ENCODE measurements around the gene C15orf40.
"Not testable (repeated sequence)": the region's sequence is repeated elsewhere in the genome, so short reads cannot be mapped to it uniquely, and the experiment has no call there.

C15orf40 gene

DNA sequence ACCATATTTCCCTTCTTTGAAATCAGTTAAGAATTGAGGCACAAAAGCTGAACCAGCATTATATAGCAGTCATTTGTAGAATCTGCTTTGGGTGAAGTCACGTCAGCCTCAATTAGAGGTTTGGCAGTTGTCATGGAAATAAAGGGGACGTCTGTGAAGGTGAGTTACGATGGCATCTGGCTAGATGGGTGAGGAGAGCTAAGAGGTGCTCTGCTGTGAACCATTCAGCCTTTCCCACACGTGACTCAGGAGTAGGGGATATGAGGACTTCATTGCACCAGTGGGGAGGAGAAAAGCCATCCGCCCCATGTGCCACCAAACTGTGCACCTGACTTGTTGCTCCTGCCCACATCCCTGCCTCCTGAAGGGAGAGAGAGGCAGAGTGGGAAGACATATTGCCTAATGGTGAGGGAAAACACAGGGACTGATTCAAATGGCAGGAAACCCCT is 2.8 kb upstream of the C15orf40 start:
- Histone ChIP-seq H2AFZ (ENCODE audit: low read depth, low read length) (no peak overlapping the region), H3K4me3 (ENCODE audit: low read length) (no peak overlapping the region), H3K27me3 (ENCODE audit: insufficient read depth, low read length) (no peaks in the 10 kb centered on the region), H3K36me3 (ENCODE audit: insufficient read depth, low read length) (peaks cover 31% of the 10 kb centered on the region), H3K9me3 (ENCODE audit: low read length) (no peaks in the 10 kb centered on the region), H3K4me1 (ENCODE audit: insufficient read depth, low read length) (peaks cover 22% of the 10 kb centered on the region)

DNA sequence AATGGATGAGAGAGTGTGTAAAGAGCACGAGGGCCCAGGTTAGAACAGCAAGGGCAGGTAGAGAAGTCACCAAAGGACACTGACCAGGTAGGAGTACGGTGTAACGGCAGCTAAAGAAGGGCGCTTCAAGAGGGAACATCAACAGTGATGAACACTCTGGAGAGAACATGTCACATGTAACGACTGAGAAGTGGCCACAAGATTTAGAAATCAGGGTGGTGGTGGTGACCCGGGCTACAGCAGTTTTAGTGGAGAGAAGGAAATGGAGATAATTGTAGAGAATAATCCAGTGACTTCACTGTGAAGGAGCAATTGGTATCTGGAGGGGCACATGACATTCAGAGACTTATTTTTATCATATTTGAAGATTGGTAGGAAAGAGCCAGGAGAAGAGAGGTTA is 1.2 kb upstream of the C15orf40 start:
- no peak overlapping the region for H2AFZ ChIP-seq (ENCODE audit: low read depth, low read length)
- H3K4me1 ChIP-seq (ENCODE audit: insufficient read depth, low read length) = peaks cover 22% of the 10 kb centered on the region
- H3K27me3 ChIP-seq (ENCODE audit: insufficient read depth, low read length) = no peaks in the 10 kb centered on the region
- H3K9me3 ChIP-seq (ENCODE audit: low read length) = no peaks in the 10 kb centered on the region
- peaks cover 27% of the 10 kb centered on the region for H3K36me3 ChIP-seq (ENCODE audit: insufficient read depth, low read length)
- no peak overlapping the region for H3K4me3 ChIP-seq (ENCODE audit: low read length)

DNA sequence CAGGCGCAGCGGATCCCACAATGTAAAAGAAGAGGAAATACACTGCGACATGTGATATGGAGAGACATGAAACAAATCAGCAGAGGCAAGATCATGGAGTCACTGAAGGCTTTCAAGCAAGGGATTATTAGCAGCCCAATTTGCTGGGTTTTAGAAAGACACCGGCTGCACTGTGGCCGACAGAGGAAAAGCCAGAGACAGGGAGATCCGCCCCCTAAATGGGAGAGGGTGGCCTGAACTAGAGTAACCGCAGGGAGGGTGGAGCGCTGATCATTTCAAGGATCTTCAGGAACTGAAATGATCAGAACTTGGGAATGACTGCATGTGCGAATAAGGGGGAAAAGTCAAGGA is 612 bp upstream of the C15orf40 start:
- Histone ChIP-seq H3K4me3 (ENCODE audit: low read length) (peak overlapping the region; percentile 85), H3K4me1 (ENCODE audit: insufficient read depth, low read length) (peaks cover 22% of the 10 kb centered on the region), H3K9me3 (ENCODE audit: low read length) (no peaks in the 10 kb centered on the region), H3K27me3 (ENCODE audit: insufficient read depth, low read length) (no peaks in the 10 kb centered on the region), H2AFZ (ENCODE audit: low read depth, low read length) (peak overlapping the region; percentile 24), H3K36me3 (ENCODE audit: insufficient read depth, low read length) (peaks cover 23% of the 10 kb centered on the region)

DNA sequence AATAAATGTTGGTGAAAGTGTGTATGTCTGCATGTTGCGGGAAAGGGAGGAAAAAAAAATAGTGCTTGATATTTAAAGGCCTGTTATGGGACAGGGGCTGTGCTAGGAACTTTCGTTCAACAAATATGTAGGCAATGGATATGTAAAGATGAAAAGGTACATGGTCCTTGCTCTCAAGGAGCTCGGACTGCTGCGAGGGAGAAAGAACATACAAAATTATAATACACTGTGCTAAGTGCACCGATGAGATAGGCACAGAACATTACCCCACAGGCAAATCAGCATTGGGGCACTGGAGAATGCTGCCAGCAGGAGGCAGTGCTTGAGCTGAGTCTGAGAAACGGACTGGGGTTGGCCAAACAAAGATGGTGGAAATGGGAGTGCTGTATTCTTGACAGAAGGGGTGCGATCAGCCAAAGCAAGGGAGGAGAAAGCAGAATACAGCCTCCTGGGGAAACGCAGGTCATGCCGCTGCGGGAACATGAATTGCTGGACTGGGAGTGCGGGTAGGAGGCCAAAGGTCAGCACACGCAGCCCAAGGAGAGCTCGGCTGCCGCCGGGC is 649 bp downstream of the C15orf40 start:
- peaks cover 22% of the 10 kb centered on the region for H3K4me1 ChIP-seq (ENCODE audit: insufficient read depth, low read length)
- peak overlapping the region; percentile 85 for H3K4me3 ChIP-seq (ENCODE audit: low read length)
- peaks cover 21% of the 10 kb centered on the region for H3K36me3 ChIP-seq (ENCODE audit: insufficient read depth, low read length)
- no peaks in the 10 kb centered on the region for H3K9me3 ChIP-seq (ENCODE audit: low read length)
- H2AFZ ChIP-seq (ENCODE audit: low read depth, low read length) = peak overlapping the region; percentile 24
- H3K27me3 ChIP-seq (ENCODE audit: insufficient read depth, low read length) = no peaks in the 10 kb centered on the region

DNA sequence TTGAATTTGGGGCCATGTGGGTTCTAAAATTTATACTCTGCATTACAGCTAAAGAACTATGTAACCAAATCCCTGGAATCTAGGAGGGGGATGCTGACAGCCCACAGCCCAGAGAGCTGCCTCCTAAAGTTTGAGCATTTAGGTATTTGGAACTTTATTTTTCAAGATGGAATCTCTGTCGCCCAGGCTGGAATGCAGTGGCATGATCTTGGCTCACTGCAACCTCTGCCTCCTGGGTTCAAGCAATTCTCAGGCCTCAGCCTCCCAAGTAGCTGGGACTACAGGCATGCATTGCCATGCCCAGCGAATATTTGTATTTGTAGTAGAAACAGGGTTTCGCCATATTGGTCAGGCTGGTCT is 10.8 kb downstream of the C15orf40 start:
- not testable (repeated sequence) for H3K9me3 ChIP-seq (ENCODE audit: low read length); H3K27me3 ChIP-seq (ENCODE audit: insufficient read depth, low read length); H3K4me3 ChIP-seq (ENCODE audit: low read length); H2AFZ ChIP-seq (ENCODE audit: low read depth, low read length); H3K4me1 ChIP-seq (ENCODE audit: insufficient read depth, low read length)
- peaks cover 20% of the 10 kb centered on the region for H3K36me3 ChIP-seq (ENCODE audit: insufficient read depth, low read length)

DNA sequence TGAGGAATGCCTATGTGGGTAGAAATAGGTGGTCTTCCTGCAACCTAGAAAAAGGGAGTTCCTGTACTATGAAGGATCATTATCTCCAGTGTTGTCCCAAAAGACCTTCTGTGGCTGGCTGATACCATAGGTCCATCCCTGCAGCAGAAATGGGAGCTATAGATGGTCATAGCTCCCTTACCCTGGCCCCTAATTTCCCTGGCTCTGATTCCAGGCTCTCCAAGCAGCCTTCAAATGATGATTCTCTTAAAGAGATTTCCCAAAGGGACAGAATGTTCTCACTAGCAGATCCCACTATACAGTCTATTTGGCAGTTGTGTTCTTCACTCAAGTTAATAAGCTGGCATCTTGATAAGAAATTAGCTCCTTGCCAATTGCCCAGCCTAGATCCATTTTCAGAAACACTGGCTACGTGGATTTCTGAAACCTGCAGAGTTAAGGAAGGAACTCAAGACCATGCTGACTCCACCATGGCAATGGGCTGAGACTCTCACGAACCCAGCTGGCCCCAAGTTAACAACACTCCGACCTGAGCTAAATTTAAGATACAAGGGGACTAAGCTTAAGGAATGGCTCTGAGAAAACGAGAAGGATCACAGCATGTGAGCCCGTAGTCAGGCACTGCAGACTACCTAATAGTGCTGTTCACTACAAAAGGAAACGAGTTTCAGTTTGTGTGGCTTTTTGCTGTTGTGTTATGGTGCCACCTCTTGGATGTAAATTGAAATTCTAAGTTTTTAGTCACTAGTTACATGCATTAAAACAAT is 11.4 kb downstream of the C15orf40 start:
- H3K9me3 ChIP-seq (ENCODE audit: low read length) = peaks cover 2% of the 10 kb centered on the region
- H3K36me3 ChIP-seq (ENCODE audit: insufficient read depth, low read length) = peaks cover 16% of the 10 kb centered on the region
- no peak overlapping the region for H3K4me3 ChIP-seq (ENCODE audit: low read length)
- H3K4me1 ChIP-seq (ENCODE audit: insufficient read depth, low read length) = no peaks in the 10 kb centered on the region
- no peak overlapping the region for H2AFZ ChIP-seq (ENCODE audit: low read depth, low read length)
- no peaks in the 10 kb centered on the region for H3K27me3 ChIP-seq (ENCODE audit: insufficient read depth, low read length)

DNA sequence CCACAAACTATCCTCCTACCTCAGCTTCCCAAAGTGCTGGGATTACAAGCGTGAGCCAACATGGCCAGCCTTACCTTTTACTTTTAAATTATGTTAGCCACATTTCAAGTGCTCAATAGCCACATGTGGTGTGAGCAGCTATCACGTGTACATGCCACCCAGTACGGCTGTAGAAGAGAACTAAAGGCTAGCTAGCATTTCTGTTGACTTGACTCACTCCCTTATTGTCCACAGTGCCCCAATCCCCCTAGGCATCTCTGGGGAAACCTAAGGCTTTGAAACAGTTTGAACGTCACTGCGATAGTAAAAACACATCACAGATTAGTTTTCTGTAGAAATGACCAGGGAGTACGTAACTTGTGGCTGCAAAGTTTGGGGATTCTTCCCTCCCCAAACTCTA is 12.0 kb downstream of the C15orf40 start:
- Histone ChIP-seq H2AFZ (ENCODE audit: low read depth, low read length) (no peak overlapping the region), H3K9me3 (ENCODE audit: low read length) (peaks cover 2% of the 10 kb centered on the region), H3K4me3 (ENCODE audit: low read length) (no peak overlapping the region), H3K27me3 (ENCODE audit: insufficient read depth, low read length) (no peaks in the 10 kb centered on the region), H3K36me3 (ENCODE audit: insufficient read depth, low read length) (peaks cover 11% of the 10 kb centered on the region), H3K4me1 (ENCODE audit: insufficient read depth, low read length) (no peaks in the 10 kb centered on the region)

DNA sequence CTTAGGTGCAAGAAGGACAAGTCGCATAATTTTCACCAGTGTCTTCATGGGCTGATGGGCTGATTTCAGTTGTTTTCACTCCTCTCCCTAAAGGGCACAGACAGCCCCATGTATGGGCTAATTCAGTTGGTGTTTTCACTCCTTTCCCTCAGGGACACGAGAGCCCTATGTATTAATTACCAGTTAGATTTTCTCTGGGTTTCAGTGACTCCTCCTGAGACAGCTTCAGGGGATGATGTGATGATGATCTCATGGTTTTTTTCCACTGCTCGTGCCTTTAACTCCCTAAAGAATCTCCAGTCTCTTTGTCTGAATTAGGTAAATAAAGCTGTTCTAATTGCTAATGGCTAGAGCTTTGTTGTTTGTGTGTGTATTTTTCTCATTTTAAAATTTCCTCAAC is 15.5 kb downstream of the C15orf40 start:
- H3K36me3 ChIP-seq (ENCODE audit: insufficient read depth, low read length) = peaks cover 3% of the 10 kb centered on the region
- no peak overlapping the region for H2AFZ ChIP-seq (ENCODE audit: low read depth, low read length)
- H3K9me3 ChIP-seq (ENCODE audit: low read length) = peaks cover 2% of the 10 kb centered on the region
- no peaks in the 10 kb centered on the region for H3K27me3 ChIP-seq (ENCODE audit: insufficient read depth, low read length)
- no peaks in the 10 kb centered on the region for H3K4me1 ChIP-seq (ENCODE audit: insufficient read depth, low read length)
- H3K4me3 ChIP-seq (ENCODE audit: low read length) = no peak overlapping the region

DNA sequence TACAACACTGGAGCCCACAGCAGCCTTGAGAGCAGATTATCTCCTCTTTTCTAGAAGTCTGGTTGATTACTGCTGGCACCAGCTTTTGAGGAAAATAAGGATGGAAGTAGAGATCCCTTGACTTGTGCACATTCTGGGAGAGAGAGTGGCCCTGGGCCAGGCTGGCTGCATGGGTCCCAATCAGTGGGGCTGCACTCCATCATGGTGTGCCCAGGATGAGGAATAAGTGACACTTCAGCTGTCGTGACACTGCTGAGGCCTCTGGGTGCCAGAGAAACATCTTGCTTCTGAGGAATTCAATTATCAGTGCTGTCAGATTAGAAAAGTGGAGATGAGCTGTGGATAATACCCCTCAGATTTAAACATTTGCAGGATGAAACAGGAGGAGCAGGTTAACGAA is 16.4 kb downstream of the C15orf40 start:
- H3K36me3 ChIP-seq (ENCODE audit: insufficient read depth, low read length) = peaks cover 7% of the 10 kb centered on the region
- no peaks in the 10 kb centered on the region for H3K27me3 ChIP-seq (ENCODE audit: insufficient read depth, low read length)
- no peak overlapping the region for H2AFZ ChIP-seq (ENCODE audit: low read depth, low read length)
- peaks cover 2% of the 10 kb centered on the region for H3K9me3 ChIP-seq (ENCODE audit: low read length)
- H3K4me1 ChIP-seq (ENCODE audit: insufficient read depth, low read length) = no peaks in the 10 kb centered on the region
- no peak overlapping the region for H3K4me3 ChIP-seq (ENCODE audit: low read length)

DNA sequence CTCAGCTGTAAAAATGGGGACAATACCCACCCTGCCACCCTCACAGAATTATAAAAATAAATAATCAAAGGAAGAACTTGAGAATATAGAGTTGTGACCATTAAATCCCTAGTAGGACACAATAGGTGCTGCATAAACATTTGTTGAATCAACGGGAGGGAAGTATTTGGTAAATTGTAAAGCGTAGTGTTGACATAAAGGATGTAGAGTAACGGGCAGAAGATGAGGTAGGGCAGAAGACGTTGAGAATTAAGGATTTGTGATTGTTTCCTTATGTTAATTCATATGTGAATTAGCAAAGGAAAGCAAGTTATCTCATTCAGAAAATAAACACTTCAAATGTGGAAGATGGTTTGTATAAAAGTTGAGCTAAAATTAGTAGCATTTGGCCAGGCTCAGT is 18.3 kb downstream of the C15orf40 start:
- H3K4me3 ChIP-seq (ENCODE audit: low read length) = no peak overlapping the region
- H3K27me3 ChIP-seq (ENCODE audit: insufficient read depth, low read length) = no peaks in the 10 kb centered on the region
- no peaks in the 10 kb centered on the region for H3K4me1 ChIP-seq (ENCODE audit: insufficient read depth, low read length)
- H3K36me3 ChIP-seq (ENCODE audit: insufficient read depth, low read length) = peaks cover 21% of the 10 kb centered on the region
- no peaks in the 10 kb centered on the region for H3K9me3 ChIP-seq (ENCODE audit: low read length)
- no peak overlapping the region for H2AFZ ChIP-seq (ENCODE audit: low read depth, low read length)

DNA sequence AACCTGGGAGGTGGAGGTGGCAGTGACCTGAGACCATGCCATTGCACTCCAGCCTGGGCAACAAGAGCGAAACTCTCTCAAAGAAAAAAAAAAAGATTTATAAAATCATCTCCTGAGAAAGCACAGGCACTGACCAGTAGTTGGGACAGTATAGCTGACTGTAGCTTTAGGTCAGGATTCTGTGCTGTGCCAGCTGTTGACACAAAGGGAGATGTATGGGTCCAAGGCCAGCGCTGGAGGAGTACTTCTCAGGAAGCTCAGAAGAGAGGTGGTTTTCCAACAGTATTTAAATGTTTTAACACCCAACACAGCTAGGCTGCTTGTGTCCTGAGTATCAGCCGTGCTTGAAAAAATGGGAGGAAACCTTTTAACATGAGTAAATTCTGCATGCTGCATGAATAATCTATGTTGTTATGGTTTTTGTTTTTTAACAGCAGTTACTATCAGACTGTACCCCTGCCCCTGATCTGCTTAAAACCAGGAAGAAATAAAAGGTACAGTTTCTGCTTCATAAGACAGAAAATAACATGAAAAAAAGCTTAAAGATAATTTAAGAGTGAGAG is 18.9 kb downstream of the C15orf40 start:
- H3K27me3 ChIP-seq (ENCODE audit: insufficient read depth, low read length) = no peaks in the 10 kb centered on the region
- no peaks in the 10 kb centered on the region for H3K4me1 ChIP-seq (ENCODE audit: insufficient read depth, low read length)
- no peak overlapping the region for H2AFZ ChIP-seq (ENCODE audit: low read depth, low read length)
- no peak overlapping the region for H3K4me3 ChIP-seq (ENCODE audit: low read length)
- no peaks in the 10 kb centered on the region for H3K9me3 ChIP-seq (ENCODE audit: low read length)
- H3K36me3 ChIP-seq (ENCODE audit: insufficient read depth, low read length) = peaks cover 25% of the 10 kb centered on the region

DNA sequence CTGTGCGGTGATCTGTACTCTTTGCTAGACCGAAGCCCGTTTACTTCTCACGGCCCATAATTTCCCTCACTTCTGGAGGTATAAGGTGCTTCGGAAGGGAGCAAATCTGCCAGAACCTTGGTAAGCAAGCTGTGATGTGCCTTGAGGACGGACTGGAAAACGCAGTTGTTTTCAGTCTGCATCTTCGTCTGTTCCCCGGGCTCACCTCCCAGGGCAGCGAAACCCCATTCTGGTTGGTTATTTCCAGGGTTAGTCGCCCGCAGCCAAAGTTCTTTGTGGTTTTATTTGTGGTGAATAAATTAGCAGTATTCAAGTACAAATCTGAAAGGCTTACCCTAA is 25.0 kb downstream of the C15orf40 start:
- Histone ChIP-seq H2AFZ (ENCODE audit: low read depth, low read length) (peak overlapping the region; percentile 82), H3K9me3 (ENCODE audit: low read length) (no peaks in the 10 kb centered on the region), H3K4me1 (ENCODE audit: insufficient read depth, low read length) (peaks cover 8% of the 10 kb centered on the region), H3K4me3 (ENCODE audit: low read length) (peak overlapping the region; percentile 67), H3K36me3 (ENCODE audit: insufficient read depth, low read length) (peaks cover 22% of the 10 kb centered on the region), H3K27me3 (ENCODE audit: insufficient read depth, low read length) (no peaks in the 10 kb centered on the region)

DNA sequence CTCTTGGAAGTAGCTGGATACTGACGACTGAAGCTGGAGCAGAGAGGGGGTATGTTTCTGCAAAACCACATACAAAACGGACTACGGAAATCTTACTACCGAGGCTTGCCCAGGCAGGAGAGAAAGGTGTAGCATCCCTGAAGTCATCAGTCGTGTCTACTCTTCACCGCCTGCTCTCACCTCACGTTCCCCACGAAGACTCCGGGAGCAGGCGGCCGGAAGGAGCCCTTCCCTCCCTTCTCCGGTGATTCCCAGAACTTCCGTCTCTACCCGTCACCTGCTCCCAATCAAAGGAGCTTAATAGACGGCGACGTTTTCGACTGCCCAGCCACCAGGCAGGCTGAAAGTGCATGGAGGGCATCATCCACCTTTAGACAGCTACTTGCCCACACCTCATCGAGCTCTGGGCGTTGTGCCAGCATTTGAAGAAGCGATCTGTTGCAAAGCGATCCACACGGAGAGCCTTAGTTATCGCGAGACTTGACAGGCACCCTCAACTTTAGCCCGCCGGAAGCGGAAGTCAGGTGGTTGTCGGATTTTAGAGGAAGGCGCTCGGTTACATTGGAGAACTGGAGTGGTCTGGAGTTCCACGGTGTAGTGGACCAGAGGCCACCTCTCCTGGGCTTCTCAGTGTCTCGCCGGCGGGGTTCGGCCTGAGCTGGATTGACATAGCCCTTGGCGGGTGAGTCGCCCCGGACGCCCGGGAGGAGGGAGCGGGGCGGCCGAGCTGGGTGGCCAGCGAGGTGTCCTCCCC is 25.6 kb downstream of the C15orf40 start, which contains the start of gene RAMAC:
Gene RAMAC (plus strand): TSS at position 523 of the 754 bp plus-strand sequence. CDS start 2,809 bp downstream, outside the sequence.
- H3K27me3 ChIP-seq (ENCODE audit: insufficient read depth, low read length) = no peaks in the 10 kb centered on the region
- H2AFZ ChIP-seq (ENCODE audit: low read depth, low read length) = peak within 1 kb of the TSS; percentile 82
- H3K4me1 ChIP-seq (ENCODE audit: insufficient read depth, low read length) = peaks cover 11% of the 10 kb centered on the region
- peak within 1 kb of the TSS; percentile 67 for H3K4me3 ChIP-seq (ENCODE audit: low read length)
- H3K9me3 ChIP-seq (ENCODE audit: low read length) = no peaks in the 10 kb centered on the region
- H3K36me3 ChIP-seq (ENCODE audit: insufficient read depth, low read length) = peaks cover 22% of the 10 kb centered on the region
